Measurements from ENCODE around the gene ZIC2.

GRCh38 chr13:99979453-99980200 is 2.0 kb upstream of the ZIC2 start:
- TF ChIP-seq CTCF (IDR thresholded peaks at IDR 0.05) = no peak
- TF ChIP-seq POLR2AphosphoS5 (IDR thresholded peaks at IDR 0.05) = no peak
- no peak for TF ChIP-seq POLR2A (IDR thresholded peaks at IDR 0.05)
